Measurements from ENCODE around the gene JARID2.
A peak's percentile ranks its signal among the peaks of the same experiment; 100 is the strongest.

JARID2 gene

DNA sequence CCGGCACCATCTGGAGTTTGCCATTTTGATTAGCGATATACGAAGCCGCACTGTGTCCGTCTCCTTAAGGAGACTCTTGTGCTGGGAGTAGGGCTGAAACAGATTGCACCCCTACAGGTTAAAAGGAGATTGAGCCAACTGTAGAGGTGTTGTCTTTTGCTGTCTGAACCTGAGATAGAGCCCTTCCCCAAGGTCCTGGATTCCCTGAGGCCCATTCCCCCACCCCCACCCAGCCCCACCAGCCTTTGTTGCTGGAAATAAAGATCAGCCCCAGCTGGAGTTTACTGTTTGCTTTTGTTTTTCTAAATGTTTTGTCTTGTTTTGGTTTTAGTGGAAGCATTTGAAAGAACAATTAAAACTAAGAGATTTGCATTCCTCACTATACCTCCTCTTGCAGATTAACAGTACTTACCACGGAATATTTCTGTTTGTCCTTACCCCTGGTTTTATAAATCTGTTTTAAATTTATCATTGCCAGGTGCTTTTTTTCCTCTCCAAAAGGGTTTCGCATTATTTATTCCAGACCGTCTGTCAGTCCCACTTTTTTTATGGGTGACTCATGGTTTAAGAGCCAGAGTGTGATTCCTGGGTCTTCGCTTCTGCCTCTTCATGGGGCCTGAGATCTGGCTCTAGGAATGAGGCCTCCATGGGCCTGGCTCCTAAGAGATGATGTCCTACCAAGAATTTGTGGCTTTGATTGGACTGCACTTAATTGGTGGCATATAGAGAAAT lies 247.7 kb downstream of the JARID2 start:
- no peak for DNase-seq
- intact Hi-C loops (cut with DNase I): loop anchor here (5.0 to 10.0 kb wide), 4 partner anchors 49 to 1279 kb away; no protein-coding TSS in a partner anchor

DNA sequence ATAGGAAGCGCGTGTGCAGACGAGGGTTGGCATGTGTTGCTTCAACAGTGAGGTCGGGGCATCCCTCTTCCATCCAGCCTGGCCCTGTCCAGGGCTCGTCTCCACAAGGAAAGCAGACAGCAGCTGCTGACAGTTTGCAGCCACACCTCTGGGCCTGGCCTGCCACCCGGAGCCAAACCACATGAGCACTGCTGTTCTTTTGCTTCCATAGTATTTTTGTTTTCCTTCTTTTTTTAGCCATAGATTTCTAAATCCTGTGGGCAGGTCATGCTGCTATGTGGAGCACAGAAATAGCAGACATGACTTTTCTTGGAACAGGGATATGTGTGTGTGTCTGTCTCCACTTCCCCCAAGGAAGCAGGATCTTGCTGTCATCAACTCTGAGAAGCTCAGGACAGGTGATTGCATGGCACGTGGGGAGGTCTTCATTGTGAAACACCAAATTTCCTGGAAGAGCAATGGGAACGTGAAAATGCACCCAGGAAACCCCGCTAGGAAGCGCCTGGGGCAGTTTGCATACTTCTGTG lies 249.6 kb downstream of the JARID2 start:
- intact Hi-C loops (cut with DNase I): loop anchor here (10.0 kb wide), 3 partner anchors 51 to 1281 kb away; no protein-coding TSS in a partner anchor

DNA sequence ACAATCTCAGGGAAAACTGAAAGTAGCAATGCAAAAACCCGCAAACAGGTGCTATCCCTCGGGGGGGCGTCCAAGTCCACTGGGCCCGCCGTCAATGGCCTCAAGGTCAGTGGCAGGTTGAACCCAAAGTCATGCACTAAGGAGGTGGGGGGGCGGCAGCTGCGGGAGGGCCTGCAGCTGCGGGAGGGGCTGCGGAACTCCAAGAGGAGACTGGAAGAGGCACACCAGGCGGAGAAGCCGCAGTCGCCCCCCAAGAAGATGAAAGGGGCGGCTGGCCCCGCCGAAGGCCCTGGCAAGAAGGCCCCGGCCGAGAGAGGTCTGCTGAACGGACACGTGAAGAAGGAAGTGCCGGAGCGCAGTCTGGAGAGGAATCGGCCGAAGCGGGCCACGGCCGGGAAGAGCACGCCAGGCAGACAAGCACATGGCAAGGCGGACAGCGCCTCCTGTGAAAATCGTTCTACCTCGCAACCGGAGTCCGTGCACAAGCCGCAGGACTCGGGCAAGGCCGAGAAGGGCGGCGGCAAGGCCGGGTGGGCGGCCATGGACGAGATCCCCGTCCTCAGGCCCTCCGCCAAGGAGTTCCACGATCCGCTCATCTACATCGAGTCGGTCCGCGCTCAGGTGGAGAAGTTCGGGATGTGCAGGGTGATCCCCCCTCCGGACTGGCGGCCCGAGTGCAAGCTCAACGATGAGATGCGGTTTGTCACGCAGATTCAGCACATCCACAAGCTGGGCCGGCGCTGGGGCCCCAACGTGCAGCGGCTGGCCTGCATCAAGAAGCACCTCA lies 250.7 kb downstream of the JARID2 start:
- DNase-seq: peak in 1 of 42 donors; percentile 16
- intact Hi-C loops (cut with DNase I): loop anchor here (10.0 kb wide), 3 partner anchors 52 to 1282 kb away; no protein-coding TSS in a partner anchor

More for the DNA sequence above, 249.6 kb downstream of the JARID2 start:
- peak in 2 of 42 donors; percentile 19 to 22 for DNase-seq

DNA sequence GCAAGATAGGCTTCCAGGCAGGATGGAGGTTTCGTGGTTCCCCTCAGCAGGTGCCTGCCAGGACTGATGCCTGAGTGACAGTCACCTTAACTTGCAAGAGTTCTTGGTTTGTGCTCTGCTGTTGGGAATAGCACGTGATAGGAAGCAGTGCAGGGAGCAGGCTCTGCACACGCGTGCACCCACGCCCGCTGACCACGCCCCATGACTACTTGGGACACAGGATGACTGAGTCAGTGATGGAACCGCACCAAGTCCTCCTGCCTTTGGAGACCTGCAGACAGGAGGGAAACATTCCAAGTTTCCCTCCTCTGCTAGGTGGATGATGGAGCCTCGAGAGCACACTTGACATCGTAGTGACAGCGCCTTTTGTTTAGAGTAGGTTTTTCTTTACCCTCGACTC lies 252.8 kb downstream of the JARID2 start:
- intact Hi-C loops (cut with DNase I): loop anchor here (10.0 kb wide), 3 partner anchors 54 to 1284 kb away; no protein-coding TSS in a partner anchor
- peak in 3 of 42 donors; percentile 14 to 43 (median 39) for DNase-seq

DNA sequence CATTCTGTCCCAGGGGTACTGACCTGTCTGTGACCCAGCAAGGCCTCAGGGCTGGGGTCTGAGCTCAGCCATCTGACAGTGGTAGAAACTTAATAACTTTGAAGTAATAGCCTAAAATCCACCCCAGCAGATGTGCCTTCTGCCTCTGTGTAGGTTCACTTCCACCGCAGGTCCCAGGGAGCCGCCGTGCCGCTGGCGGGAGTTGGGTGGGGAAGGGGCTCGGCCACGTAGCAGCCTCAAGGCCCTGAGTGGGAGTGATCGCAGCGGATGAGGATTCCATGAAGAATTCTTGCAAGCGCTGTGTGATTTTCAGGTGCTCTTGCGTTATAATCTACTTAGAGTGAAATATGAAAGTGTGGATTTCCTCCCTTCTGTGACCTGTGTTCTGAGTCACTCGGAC lies 253.3 kb downstream of the JARID2 start:
- intact Hi-C loops (cut with DNase I): loop anchor here (10.0 kb wide), 3 partner anchors 54 to 1284 kb away; no protein-coding TSS in a partner anchor
- DNase-seq: peak in 3 of 42 donors; percentile 22 to 39 (median 32)

DNA sequence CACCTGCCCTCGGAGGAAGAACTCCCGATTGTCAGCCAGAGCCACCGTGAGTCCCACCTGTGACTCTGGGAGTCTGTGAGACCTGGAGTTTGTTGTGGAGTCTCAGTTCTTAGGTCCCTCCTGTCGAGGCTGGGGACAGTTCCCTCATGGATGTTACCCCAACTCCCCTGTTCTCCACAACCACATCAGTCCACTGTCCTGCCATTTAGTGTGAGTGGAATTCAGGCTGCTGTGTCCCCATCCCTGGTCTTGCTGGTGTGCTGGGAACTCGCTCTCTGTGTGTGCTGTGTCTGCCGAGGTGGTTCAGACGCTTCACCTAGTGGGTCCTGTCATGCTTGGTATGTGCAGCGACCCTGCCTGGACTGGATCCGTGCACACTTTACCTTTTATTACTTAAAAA lies 253.7 kb downstream of the JARID2 start:
- DNase-seq: peak in 3 of 42 donors; percentile 24 to 42 (median 32)
- intact Hi-C loops (cut with DNase I): loop anchor here (10.0 kb wide), 3 partner anchors 55 to 1285 kb away; no protein-coding TSS in a partner anchor

DNA sequence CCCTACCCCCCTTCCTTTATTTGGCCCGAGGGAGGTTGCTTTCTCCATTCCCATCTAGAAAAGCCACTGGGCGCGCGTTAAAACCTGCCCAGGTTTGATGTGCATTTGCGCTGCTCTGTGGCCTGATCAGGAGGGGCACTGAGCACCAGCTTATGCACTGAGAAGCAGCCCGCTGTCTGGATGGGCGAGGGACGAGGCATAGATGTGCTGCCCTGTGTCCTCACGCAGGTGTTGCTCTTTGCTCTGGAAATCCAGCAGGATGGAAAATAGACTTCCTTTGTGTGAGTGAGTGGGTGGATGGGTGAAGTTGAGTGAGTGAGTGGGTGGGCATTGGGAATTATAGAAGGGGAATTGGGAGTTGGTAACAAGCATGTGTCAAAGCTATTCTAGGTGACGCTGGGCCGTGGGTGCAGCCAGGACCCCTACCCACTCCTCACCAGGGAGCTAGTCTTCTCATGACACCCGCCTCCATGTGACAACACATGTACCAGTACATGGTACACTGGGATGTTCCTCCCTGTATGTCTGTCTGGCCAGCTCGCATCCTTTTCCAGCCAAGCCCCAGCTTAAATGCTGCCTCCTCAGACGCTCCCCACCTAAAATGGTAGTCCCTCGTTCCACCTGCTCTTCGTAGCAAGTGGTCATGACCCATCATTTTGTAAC lies 254.3 kb downstream of the JARID2 start:
- intact Hi-C loops (cut with DNase I): no loop called here
- DNase-seq: peak in 6 of 42 donors; percentile 13 to 58 (median 33)

DNA sequence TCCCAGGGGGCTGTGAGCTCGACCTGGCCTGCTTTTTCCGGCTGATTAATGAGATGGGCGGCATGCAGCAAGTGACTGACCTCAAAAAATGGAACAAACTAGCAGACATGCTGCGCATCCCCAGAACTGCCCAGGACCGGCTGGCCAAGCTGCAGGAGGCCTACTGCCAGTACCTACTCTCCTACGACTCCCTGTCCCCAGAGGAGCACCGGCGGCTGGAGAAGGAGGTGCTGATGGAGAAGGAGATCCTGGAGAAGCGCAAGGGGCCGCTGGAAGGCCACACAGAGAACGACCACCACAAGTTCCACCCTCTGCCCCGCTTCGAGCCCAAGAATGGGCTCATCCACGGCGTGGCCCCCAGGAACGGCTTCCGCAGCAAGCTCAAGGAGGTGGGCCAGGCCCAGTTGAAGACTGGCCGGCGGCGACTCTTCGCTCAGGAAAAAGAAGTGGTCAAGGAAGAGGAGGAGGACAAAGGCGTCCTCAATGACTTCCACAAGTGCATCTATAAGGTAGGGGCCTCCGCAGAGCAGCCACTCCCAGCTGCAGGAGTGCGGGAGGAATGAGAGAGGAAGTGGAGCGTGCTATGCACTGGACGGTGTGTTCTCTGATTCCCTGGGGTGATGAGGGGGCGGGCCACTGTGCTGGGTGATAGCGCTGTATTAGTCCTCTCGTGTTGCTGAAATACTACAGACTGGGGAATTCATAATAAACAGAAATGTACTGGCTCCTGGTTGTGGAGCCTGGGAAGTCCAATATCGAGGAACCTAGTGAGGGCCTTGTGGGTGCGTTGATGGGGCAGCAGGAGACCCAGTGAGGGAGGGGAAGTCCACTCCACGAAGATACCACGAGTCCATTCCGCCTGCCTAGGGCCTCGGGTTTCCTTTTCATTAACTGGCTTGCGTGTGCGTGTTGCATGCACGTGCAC lies 255.3 kb downstream of the JARID2 start:
- intact Hi-C loops (cut with DNase I): no loop called here
- peak in 5 of 42 donors; percentile 12 to 39 (median 26) for DNase-seq

DNA sequence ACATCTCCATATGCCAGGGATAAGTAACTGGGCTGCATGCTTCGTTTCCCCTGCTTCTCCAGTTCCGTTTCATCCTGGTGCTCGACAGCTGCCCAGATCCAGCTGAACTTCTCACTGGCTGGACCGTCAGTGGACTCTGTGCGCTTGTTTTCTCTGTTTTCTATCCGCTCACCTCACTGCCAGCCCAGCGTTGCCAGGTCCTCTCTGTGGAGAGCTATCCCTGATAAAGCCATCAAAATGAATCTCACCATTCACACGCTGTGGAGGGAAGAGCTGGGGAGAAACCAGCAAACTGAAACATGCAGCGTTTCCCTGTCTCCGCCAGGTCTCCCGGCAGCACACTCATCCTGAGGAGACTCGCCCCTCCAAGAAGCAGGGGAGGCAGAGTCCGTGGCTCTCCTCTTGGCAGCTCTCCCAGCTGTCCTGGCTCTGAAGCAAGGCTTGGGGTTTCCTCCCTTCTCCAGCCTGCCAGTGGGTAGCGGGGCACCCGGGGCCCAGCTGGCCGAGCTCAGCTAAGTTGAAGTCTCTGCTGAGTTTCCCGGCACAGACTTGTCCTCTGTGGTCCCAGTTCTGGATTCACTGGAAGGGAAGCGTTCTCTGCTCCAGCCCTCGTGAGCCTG lies 256.1 kb downstream of the JARID2 start:
- DNase-seq: peak in 40 of 42 donors; percentile 35 to 86 (median 66)
- intact Hi-C loops (cut with DNase I): no loop called here

DNA sequence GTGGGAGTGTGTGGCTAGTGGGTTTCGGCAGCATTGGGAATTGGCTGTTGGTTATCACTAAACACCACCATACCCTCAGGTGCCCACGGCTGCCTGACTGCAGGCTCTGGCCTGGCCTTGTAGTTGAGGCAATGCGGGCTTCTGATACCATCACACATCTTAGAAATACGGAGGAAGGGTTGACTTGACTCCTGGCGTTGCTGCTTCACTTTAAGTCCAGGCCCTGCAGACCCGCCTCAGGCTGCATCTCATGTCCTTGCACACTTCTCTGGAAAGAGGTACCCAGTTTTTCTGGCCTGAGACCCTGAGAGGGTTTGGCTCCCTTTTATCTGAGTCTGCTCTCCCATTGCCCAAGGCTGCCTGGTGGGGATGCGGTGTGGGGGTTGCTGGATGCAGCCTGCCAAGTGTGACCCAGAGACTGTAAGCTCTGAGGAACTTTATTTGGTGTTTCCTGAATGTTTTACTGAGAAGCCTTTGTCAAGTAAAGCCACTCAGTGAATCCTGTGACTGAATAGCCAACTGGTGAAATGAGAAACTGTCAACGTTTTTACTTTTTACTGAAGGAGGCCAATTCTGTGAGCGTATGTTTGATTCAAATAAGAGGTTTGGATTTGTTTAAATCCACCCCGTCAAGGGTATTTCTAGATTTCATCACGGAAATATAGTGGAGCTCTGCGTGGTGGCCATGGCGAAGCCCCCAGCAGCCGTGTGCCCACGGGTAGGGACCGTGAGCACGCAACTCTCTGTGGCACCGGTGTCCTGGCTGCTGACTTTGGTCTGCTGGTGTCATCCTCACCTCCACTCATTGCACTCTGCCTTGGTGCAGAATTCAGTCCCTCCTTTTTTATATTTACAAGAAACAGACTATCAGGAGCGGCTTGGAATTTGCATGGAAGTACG lies 256.8 kb downstream of the JARID2 start:
- peak in 5 of 42 donors; percentile 17 to 43 (median 26) for DNase-seq
- intact Hi-C loops (cut with DNase I): no loop called here

DNA sequence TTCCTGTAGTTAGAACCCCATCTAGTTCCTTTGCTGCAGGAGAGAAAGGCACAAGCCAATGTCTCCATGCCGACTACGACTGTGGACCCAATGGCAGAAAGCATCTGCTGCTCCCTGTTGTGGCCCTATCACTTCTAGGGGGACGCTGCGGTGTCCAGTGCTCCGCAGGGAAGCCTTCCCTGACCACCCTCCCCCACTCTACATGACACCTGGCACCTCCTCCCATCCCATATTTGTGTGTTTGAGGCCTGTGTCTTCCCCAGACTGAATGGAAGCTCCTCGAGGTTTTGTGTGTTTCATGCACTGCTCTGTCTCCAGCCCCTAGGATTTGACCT lies 257.4 kb downstream of the JARID2 start:
- DNase-seq: no peak
- intact Hi-C loops (cut with DNase I): no loop called here

DNA sequence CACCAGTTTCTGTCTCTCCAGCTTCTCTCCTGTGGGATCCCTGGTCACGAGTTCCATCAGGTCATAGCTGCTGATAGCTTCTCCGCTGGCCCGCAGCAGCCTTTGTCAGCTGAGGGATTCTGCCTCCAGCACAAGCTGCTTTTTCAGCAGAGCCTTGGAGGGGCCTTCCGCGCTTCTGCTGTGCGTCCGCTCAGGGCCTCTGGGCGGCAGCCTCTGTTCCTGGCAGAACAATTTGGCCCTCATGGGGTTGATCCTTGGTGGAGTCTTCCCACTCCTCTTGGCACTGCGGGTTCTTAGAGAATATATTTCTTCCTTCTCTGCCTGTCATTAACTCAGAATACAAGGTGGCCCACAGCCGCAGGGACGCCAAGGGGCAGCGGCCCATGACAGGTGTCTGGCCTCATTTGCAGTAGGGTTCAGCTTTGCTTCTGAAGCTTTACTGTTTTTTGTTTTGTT lies 258.2 kb downstream of the JARID2 start:
- peak in 33 of 42 donors; percentile 39 to 78 (median 58) for DNase-seq
- intact Hi-C loops (cut with DNase I): no loop called here

DNA sequence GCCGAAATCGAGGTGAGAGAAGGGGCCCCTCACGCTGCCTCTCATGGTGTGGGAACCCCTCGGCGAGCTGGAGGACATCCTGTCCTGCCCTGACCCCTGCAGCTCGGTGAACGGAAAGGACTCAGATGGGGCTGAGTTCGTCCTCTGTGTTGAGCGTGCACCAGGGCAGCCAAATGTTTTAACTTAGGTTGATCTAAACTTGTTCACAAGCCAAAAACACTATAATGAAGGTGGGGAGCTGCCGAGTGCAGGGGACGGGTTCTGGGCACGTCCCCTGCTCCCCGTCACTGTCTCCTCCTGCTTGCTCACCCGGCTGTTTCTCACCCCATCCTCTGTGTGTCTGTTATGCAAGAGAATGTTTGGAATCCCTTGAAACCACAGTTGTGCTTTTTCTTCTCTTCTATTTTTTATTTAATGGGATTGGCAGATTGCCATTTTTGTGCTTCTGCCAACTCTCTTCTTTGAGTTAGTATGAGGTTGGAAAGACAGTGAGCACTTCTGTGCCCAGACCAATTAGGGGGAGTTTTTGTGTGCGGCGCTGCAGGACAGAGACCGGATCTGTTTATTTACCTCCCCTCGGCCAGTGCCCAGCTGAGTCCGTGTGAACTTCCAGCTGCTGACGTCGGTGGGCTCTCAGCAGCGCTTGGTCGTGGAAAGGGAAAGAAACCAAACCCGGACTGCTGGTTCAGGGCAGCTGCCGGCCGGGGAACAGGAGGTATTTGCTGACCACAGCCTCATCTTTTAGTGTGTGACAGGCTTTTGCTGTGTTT lies 258.9 kb downstream of the JARID2 start:
- intact Hi-C loops (cut with DNase I): no loop called here
- peak; percentile 37 to 87 (median 72) for DNase-seq

DNA sequence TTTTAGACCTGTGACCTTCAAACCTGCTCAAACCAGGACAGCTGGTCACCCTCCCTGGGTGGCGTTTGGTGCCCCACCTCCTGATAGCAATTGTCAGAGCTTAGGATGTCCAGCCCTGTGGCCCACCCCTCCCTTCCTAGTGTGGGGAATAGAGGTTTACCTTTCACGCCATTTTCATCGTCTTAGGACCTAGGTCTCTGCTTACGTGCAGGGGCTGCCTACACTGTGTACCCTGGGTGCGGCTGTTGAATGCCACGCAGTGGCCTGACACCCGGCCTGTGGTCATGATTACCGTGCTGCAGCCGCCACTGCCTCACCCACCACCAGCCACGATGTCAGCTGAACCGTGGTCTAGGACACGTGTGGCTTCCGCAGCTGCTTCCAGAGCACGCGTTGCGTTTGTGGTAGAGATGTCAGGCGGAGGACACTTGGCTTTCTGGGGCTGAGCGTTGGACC lies 259.6 kb downstream of the JARID2 start:
- peak in 5 of 42 donors; percentile 10 to 38 (median 20) for DNase-seq
- intact Hi-C loops (cut with DNase I): no loop called here

DNA sequence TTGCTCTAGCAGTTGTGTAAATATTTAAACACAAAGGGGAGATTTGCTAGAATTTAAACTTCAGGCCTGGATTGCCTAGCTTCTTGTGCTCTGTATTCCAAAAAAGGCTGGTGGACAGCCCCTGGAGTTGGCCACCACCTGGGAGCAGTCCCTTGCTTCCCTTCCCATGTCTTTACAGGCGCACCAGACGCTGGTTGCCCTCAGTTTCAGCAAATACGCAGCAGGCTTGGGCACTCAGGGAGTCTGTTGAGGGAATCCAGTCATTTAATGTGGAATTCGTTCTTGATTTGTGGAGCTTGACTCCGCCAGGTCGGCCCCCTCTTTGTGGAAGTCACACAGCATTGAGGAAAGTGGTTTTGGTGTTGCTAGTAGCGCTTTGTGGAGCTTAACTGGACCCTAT lies 260.2 kb downstream of the JARID2 start:
- peak in 4 of 42 donors; percentile 6 to 25 (median 22) for DNase-seq
- intact Hi-C loops (cut with DNase I): no loop called here

All from head of caudate nucleus (tissue), 42 donors.